ENCODE data around the gene JAKMIP1.
"Not testable (repeated sequence)": the region's sequence is repeated elsewhere in the genome, so short reads cannot be mapped to it uniquely, and the experiment has no call there.

Gene JAKMIP1

DNA sequence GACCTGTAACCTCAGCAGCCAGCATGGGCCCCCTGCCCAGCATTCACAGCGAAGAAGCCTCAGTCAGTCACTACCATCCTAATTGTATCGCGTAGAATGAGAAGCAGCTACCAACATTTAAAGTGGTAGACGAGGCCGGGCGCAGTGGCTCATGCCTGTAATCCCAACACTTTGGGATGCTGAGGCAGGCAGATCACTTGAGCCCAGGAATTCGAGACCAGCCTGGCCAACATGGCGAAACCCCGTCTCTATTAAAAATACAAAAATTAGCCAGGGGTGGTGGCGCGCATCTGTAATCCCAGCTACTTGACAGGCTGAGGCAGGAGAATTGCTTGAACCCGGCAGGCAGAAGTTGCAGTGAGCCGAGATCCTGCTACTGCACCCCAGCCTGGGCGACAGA is 59.3 kb downstream of the JAKMIP1 start:
- DNase-seq, result not testable (repeated sequence)

DNA sequence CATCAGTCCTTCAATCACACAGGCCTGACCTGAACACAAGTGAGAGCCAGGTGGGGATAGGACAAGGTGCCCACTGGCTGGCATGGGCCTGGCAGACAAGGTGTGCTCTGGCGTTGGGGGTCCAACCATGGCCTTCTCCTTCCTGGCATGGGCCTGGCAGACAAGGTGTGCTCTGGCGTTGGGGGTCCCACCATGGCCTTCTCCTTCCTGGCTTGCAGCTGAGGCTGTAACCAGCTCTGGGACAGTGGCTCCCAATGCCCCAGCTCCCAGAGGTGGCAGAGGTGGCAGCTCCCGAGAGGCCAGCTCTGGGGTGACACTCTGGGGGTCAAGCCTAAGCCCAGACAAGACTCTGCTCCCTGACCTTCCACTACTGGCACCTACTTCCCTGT is 62.6 kb downstream of the JAKMIP1 start:
- no peak for DNase-seq

DNA sequence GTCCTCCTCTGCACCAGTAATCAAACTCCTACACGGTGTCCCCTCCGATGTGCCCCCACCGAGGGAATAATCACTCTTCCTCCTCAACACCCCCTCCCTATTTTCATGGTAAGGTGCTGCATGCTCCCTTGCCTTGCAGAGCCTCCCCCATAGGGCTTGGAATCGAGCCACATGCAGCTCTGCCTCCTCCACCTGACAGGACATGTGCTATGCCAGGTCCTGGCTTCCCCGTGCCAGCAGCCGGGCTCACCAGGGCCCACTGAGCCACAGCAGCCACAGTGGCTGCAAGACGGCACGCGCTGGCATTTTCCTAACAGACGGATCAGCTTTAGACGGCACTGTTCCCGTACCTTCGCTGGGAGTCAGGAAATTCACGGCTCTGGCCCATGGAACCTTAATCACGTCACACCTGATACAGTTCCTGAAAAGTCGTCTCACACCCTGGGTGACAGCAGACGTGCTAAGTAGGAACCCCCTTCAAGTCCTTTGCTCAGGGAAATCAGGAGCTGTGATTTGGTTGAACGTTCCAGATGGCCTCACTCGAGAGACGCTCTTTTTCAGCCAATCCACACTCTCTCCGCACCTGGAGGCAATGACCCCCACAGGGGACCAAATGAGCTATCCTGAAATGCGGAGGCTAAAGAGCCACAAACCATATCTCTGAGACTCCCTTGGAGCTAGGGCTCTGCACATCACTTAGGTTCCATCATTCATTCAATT is 63.2 kb downstream of the JAKMIP1 start:
- no peak for DNase-seq

DNA sequence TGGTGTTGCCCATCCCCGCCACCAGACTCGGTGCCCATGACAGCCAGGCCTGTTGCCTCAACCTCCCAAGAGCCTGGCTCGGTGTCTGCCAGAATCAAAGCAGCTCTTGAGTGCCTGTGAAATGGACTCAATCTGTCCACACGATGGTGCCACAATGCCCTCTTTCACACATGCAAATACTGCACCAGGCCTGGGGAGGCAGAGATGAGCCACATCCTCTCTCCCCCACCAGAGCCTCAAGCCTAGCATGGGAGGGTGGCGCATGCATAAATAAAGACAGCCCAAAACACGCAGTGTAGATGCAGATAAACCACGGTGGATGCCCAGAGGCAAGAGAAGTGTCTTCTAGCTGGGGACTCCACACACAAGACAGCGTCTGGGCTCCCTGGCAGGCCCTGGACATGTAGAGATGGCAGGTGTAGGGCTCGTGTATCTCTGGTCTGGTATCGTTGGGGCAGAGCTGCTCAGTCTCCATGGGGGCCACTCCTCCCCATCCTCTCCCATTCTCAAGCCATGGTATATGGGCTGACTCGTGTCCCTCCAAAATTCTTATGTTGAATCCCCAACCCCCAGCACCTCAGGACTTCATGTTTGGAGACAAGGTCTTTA is 65.6 kb downstream of the JAKMIP1 start:
- DNase-seq, result no peak

DNA sequence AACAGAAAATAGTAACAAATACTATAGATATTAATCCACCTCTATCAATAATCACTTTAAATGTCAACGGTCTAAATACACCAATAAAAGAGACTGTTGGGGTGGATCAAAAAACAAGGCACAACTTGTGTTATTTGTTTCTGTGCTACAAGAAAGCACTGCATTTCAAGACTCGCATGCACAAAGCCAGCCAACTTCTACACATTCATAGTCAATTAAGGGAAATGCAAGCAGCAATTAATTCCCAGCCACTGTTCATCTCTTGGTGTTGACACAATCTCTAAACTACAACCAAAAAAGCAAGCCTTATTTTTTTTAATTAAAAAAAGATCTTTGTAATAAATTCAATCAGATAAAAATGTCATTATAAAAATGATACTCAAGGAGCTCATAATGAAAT is 67.6 kb downstream of the JAKMIP1 start:
- no peak for DNase-seq

DNA sequence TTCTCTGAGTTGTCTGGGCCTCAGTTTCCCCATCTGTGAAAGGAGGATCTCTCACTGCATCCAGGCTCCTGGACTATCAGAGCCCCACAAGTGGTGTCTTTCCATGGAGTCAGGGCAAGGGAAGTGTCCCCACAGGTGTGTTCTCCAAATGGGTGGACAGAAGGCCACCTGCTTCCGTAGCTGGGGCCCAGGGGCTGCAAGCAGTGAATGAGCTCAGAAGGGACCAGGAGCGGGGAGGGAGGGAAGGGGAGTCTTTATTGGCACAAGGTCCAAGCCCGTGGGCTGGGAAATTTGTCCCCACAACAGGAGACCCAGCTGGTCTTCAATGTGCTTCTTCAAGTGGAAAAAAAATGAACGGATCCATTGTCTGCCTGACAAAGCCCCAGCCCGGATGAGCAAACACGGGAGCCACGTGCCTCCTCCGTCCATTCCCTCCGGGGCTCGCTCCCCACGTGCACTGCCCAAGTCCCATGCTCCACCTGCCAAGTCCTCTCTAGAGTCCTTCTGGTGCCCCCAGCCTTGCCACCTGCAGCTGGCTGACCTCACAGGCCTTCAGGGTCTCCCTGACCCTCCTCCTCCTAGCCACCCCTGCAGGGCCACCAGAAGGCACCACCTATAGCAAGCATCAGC is 72.0 kb downstream of the JAKMIP1 start:
- DNase-seq, result no peak

DNA sequence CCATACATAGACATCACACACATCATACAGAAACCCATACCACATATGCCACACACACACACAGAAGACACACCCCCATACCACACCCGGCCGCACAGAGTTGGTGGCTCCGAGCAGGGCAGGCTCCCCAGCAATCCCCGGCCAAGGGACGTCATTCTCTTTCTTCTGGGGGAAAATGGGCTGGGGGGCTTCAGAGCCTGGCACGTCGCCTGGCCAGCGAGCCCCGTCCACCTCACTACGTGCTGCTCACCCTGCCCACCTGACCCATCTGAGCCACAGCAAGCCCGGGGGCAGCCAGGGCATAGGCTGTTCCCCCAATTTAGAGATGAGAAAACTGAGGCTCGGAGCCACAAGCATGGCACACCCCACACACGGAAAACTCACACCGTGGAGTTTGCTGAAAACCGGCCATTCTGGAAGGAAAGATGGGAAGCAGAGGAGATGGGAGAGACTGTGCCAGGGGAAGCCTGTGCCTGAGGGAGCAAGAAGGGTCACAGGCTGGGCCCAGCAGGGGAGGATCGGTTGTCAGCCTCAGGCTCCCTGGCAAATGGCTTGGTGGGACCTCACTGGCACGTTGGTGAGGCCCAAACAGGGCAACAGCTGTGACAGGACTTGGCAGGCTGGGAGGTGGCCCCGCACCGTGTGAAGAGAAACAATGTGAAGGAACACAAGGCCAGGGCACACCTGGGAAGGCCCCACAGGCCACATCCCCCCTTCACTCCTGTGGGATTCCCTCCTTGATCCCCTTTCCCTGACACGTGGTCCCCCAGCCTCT is 73.2 kb downstream of the JAKMIP1 start:
- DNase-seq, result no peak

DNA sequence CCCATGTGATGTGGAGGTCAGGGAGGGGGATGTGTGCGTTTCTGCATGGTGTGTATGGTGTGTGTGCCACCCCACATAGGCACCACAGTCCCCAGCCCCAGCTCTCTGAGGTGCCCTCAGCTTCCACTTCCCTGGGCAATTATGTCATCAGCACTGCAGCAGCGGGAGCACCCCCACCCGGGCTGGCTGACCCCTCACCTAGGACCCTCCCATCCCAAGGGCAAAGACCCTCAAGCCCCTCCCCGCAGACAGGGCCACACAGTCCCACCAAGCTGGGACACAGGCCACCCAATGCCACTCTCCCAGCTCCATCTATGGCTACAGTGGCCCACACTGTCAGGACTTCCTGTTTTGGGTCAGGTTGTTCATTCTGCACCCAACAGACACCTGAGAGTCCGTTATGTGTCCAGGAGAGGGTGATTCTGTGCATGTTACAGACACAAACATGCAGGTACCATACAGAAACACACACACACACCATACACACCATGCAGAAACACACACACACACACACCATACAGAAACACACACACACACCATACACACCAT is 75.2 kb downstream of the JAKMIP1 start:
- no peak for DNase-seq

DNA sequence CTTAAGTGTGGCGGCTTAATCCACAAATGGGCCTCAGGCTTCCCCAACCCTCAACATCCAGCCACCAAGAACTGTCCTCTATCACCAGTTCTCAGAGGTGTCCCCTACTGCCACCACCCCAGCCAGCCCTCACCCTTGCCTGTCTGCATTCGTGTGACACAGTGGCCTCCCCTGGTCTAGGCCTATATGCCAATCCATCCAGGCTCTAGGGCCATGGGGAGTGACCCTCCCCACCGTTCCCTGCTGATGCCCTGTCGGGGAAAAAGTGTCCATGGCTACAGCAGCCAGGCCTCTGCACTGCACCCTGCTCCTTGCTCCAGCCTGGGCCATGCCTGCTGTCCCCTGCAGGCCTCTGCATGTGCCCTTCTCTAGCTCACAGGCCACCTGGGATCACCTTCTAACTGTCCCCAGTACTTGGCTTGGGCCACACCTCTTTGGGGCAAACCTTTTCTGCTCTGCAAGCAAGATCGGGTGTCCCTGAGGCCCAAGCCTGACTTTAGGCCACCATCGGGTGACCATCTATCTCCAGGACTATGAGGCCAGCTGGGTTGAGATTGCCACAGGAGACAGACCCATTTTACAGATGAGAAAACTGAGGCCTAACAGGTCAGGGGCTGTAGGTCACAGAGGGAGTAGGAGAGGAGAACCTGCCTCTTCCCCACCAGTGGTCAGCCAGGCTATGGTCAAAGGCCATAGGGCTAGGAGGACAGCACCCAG is 75.8 kb downstream of the JAKMIP1 start:
- no peak for DNase-seq

DNA sequence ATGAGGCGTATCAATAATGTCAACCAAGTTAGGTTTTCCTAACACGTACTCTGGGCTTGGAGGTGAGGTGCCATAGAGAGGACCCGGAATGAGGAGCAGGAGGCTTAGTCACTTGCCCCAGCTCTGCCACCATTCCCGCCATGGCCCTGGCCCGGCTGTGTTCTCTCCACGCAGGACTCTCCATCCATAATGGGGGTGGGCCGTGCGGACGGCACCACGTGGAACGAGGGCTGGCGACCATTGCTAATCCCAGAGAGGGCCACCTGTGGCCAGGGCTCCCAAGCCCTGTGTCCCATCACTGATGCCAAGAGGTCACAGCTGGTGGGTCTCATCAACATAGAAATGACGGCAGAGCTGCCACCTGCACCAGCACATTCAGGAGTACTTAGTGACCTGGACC is 76.4 kb downstream of the JAKMIP1 start:
- no peak for DNase-seq

DNA sequence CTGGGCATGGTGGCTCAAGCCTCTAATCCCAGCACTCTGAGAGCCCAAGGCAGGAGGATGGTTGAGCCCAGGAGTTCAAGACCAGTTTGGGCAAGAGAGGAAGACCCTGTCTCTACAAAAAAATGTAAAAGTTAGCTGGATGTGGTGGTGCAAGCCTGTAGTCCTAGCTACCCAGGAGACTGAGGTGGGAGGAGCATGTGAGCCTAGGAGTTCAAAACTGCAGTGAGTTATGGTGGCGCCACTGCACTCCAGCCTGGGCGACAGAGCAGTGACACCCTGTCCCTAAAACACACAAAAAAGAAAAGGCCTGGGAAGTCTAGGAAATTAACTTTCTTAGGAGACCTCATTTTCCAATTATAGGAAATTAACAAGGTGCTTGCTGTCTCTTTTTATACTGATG is 76.8 kb downstream of the JAKMIP1 start:
- no peak for DNase-seq

DNA sequence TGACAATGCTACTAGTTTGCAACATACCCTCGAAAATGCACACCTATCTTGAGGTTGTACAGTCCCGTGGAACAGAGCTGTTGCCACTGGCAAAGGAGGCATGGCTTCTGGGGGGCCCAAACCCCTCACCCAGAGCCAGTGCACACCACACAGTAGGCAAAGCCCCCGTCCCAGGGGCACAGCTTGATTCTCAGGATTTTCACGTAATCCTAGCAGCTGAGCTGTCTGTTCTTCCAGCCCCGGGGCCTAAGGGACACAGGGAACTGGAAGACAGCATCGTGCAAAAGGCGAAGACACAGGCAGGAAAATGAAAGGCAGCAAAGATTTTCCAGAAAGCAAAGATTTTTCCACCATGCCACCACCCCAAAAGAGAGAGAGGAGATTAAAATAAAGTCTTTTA is 77.2 kb downstream of the JAKMIP1 start:
- no peak for DNase-seq

DNA sequence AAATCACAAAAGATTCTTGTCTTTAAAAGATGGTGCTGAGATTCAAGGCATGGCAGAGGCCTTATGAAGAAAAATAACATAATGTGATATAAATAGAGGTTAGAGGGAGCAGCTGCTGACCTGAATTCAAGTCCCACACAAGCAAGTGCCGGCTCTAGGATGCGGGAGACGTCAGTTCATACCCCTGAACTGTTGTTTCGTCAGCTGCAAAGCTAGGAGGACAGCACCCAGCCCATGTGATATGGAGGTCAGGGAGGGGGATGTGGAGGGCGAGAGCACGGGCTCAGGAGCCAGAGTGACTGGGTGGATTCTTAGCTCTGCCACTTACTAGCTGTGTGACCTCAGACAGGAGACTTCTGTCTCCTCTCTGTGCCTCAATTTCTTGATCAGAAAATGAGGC is 77.9 kb downstream of the JAKMIP1 start:
- no peak for DNase-seq

DNA sequence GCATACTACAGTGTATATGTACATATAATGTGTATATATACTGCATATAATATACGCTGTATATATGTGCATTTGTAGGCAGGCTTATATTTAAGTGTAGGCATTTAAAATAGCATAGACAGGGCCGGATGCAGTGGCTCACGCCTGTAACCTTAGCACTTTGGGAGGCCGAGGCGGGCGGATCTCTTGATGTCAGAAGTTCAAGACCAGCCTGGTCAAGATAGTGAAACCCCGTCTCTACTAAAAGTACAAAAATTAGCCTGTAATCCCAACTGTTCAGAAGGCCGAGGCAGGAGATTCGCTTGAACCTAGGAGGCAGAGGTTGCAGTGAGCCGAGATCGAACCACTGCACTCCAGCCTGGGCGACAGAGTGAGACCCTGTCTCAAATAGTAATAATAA is 78.4 kb downstream of the JAKMIP1 start:
- DNase-seq, result no peak

DNA sequence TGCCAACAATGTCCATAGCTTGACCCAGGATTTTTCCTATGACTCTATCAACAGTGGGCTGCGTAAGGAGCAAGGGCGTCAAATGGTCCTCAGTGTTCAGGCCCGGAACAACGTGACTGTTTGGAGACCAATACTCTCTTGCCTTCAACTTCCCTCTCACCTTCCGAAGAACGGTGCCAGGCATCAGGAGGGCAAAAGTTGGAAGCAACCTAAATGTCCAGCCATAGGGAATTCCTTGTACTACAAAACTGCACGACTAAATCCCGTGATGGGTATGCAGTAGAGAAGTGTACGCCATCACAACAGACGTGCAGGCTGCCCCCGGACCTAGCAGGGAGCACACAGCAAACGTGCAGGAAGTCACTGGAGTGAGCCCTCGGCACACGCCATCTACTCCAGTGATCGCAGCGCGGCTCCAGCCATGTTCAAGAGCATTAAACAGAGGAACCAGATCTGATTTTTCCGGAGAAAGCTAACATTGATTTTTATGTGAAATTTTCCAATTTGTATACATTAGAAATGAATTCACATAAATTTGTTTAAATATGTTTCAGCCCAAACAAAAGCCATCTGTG is 79.0 kb downstream of the JAKMIP1 start:
- DNase-seq, result no peak

DNA sequence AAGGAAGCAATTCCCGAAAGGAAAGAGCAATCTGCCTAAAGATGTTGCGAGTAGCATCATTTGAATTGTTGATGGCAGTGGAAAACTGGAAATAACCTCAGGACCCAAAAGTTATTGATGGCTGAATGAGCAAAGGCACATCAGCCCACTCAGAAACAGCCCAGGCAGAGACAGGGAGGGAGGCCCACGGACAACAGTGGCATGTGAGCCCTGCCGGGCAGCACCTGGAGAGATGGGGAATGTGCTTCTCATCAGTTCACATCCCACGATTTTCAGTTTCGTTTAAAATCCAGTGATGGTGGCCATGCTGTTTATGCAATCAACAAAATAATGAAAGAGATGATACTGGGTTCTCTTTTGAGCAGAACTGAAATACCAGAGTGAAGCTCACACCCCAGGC is 80.0 kb downstream of the JAKMIP1 start:
- DNase-seq, result no peak

DNA sequence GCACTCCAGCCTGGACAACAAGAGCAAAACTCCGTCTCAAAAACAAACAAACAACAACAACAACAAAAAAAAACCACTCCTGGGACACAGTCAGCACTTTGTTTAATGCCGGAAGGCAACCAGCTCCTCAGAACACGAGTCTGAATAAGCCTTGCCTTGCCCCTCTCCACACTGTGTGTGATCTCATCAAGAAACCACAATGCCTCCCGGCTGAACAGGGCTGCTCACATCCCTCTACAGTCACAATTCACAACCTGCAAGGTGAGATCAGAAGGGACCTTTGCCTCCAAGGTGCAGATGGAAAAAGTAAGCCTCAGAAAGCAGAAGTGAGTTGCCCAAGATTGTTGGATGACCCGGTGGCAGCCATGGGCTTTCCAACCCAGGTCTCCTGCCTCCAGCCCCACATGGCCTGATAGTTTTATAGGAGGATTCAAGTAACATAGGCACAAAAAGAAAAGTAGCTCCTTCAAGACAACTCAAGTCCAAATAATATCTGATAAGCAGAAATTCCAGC is 80.8 kb downstream of the JAKMIP1 start:
- DNase-seq, result no peak

DNA sequence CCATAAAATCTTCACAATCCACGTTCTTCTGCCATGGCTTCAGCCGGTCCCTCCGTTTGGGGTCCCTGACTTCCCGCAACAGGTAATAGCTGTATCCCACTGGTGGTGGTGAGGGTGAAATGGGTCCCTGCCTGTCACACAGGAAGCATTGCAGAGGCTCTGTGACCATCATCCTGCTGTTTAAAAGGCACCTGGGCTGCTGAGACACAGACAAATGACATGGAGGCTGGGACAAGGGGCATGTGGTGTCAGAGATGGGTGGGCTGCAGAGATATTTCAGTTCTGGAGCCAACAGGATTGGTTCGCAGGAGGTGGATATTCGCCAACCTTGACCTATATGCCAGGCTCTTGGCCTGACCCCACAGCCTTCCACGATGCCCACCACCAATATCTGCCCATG is 82.1 kb downstream of the JAKMIP1 start:
- DNase-seq, result no peak

DNA sequence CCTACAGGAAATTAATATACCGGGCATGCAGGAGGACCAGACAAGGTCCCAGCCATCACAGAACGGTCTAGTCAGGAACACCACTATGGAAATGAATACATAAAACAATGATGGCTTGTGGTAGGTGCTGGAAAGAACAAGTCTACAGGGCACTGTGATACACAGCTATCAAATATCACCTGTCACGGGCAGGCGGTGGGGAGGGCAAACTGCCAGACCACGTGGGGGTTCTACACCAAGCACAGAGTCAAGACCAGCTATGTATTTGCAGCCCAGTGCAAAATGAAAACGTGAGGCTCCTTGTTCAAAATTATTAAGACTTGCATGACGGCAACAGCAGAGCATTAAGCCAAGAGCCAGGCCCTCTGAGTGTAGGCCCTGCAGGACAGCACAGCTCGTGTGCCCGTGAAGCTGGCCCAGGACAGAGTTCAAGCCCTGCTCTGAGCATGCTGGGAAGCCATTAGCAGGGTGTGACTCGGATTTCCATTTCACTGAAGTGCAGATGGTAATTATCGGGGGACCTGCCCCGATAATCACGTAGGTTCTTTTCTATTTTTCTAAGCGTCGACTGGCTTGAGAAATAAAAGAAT is 83.6 kb downstream of the JAKMIP1 start:
- DNase-seq, result peak; percentile 32

DNA sequence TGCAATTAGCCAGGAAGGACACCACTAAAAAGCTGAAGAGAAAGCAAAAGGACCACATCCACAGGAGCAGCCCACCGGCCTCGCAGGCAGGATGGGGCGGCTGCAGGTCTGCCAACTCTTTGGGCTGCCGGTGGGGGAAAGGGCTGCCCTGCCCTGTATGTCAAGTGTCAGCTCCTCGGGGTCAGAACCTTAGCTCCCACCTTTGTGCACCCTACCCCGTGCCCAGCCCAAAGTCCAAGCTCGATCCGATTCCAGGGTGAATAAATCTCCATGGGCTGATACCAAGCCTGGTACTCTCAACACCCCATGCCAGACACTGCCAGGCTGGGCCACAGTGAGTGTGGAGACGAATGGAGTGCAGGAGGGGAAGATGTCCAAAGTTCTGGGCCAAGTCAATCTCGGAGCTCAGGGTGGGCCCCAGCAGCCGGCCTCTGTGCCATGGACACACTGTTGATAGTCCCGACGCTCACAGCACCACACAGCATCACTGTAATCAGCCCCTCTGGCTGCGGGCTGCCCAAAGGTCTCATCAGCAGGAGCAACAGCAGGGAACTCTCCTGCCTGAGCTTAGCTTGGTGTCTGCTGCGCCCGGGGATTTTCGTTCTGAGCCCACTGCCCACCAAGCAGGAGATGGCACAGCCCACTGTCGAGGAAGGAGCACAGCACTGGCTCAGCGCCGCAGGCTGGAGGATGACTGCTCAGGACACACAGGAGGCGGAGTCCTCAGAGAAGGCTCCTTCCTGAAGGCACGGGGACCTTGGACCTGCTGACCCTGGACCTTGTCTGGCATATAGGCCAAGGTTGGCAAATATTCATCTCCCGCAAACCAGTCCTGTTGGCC is 84.4 kb downstream of the JAKMIP1 start:
- no peak for DNase-seq

DNA sequence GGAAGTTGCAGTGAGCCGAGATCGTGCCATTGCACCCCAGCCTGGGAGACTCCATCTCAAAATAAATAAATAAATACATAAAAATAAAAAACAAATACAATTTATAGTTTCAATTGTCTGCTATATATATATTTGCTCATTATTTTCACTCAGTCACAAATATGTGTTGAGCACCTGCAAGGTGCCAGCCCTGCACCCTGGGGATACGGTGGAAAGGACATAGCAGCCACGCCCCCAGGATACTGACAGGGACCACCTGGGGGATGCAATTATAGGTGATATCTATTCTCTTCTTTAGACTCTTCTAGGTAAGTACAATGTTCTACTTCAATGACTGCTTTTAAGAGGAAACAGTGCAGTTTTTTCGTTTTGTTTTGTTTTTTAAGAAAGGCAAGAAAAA is 85.0 kb downstream of the JAKMIP1 start:
- no peak for DNase-seq
